Neuronal stem cell (in vitro differentiated cells): ENCODE measurements around the gene CELA2A.

Source experiments
- DNase-seq: peaks from one replicate; pipeline ENCODE4 v3.0.0-alpha.2; 2013; ENCODE audit warnings: low spot score
- H2AFZ ChIP-seq: one replicate; pipeline ENCODE4 v1.6.1; 2013; ENCODE audit warnings: mild to moderate bottlenecking, low read length, inconsistent platforms
- H2AK5ac ChIP-seq: 2 replicates; pipeline ENCODE4 v1.6.1; 2013; ENCODE audit warnings: low read depth, mild to moderate bottlenecking, inconsistent platforms, low read length, moderate library complexity, mixed read lengths
- H2BK120ac ChIP-seq: 2 replicates; pipeline ENCODE4 v1.6.1; 2013; ENCODE audit warnings: low read depth, mild to moderate bottlenecking, inconsistent platforms, low read length, moderate library complexity, mixed read lengths
- H2BK12ac ChIP-seq: one replicate; pipeline ENCODE4 v1.6.1; 2013; ENCODE audit warnings: low read length, inconsistent platforms
- H2BK15ac ChIP-seq: 2 replicates; pipeline ENCODE4 v1.6.1; 2013; ENCODE audit warnings: mild to moderate bottlenecking, low read length, inconsistent platforms, mixed read lengths
- H2BK5ac ChIP-seq: one replicate; pipeline ENCODE4 v1.6.1; 2013; ENCODE audit warnings: inconsistent platforms, mild to moderate bottlenecking, low read length, moderate library complexity
- H3K14ac ChIP-seq: one replicate; pipeline ENCODE4 v1.6.1; 2013; ENCODE audit warnings: low read length, inconsistent platforms
- H3K18ac ChIP-seq: 2 replicates; pipeline ENCODE4 v1.6.1; 2013; ENCODE audit warnings: low read length, inconsistent platforms
- H3K23ac ChIP-seq: 2 replicates; pipeline ENCODE4 v1.6.1; 2013; ENCODE audit warnings: low read depth, mild to moderate bottlenecking, mixed read lengths, low read length, inconsistent platforms; ENCODE audit not compliant: poor library complexity
- H3K27ac ChIP-seq: replicated peaks from 3 replicates; pipeline ENCODE4 v1.5.1; 2013; ENCODE audit warnings: low read length, inconsistent platforms
- H3K27me3 ChIP-seq, 3 experiments: 2 replicates each; pipeline ENCODE4 v1.6.1; 2013; ENCODE audit warnings: low read length in 3 of 3, mild to moderate bottlenecking in 2 of 3, inconsistent platforms in 1 of 3, low read depth in 1 of 3, mixed read lengths in 1 of 3, moderate library complexity in 1 of 3; ENCODE audit not compliant: control insufficient read depth in 3 of 3, insufficient read depth in 3 of 3
- H3K36me3 ChIP-seq, 2 donors: replicated peaks in 1 of 2; 2 replicates each; pipeline ENCODE4 v1.6.1; 2013; ENCODE audit warnings: low read length in 2 of 2; ENCODE audit not compliant: control insufficient read depth in 2 of 2, insufficient read depth in 2 of 2
- H3K4ac ChIP-seq: 2 replicates; pipeline ENCODE4 v1.6.1; 2013; ENCODE audit warnings: inconsistent platforms, mild to moderate bottlenecking, low read length, moderate library complexity
- H3K4me1 ChIP-seq, 2 donors: 1 replicate in 1 of 2; 2 replicates in 1 of 2; pipeline ENCODE4 v1.6.1; 2013; ENCODE audit warnings: low read length in 2 of 2, low read depth in 1 of 2; ENCODE audit not compliant: control insufficient read depth in 2 of 2, insufficient read depth in 1 of 2
- H3K4me2 ChIP-seq: one replicate; pipeline ENCODE4 v1.6.1; 2013; ENCODE audit warnings: mild to moderate bottlenecking, low read length, inconsistent platforms; ENCODE audit not compliant: insufficient read depth, poor library complexity, severe bottlenecking
- H3K4me3 ChIP-seq, 2 donors: 2 replicates each; pipeline ENCODE4 v1.5.1; 2013; ENCODE audit warnings: low read length in 2 of 2, mild to moderate bottlenecking in 2 of 2, inconsistent platforms in 1 of 2, moderate library complexity in 1 of 2
- H3K79me1 ChIP-seq: one replicate; pipeline ENCODE4 v1.6.1; 2013; ENCODE audit warnings: low read depth, mild to moderate bottlenecking, inconsistent platforms, low read length, moderate library complexity
- H3K9ac ChIP-seq: one replicate; pipeline ENCODE4 v1.6.1; 2013; ENCODE audit warnings: mild to moderate bottlenecking, low read depth, low read length, inconsistent platforms; ENCODE audit not compliant: poor library complexity
- H3K9me3 ChIP-seq, 2 donors: replicated peaks in 1 of 2; 2 replicates each; pipeline versions ENCODE3 to v1.6.1; 2013; ENCODE audit warnings: low read length in 2 of 2, mild to moderate bottlenecking in 2 of 2, inconsistent platforms in 1 of 2, low read depth in 1 of 2, mixed read lengths in 1 of 2, moderate library complexity in 1 of 2; ENCODE audit not compliant: control insufficient read depth in 2 of 2, insufficient read depth in 1 of 2
- H4K8ac ChIP-seq: one replicate; pipeline ENCODE4 v1.6.1; 2013; ENCODE audit warnings: low read depth, mild to moderate bottlenecking, inconsistent platforms, low read length, moderate library complexity
- H4K91ac ChIP-seq: one replicate; pipeline ENCODE4 v1.6.1; 2013; ENCODE audit warnings: low read length, low read depth, mild to moderate bottlenecking, inconsistent platforms; ENCODE audit not compliant: poor library complexity
- WGBS, 2 donors: extraction: QIAGEN DNeasy Blood & Tissue Kit; methylation state at CpG; one replicate each; pipeline ENCODE4 v1.1.7; 2013; ENCODE audit warnings: missing lambda C conversion rate in 2 of 2, mixed read lengths in 1 of 2; ENCODE audit not compliant: insufficient read length in 2 of 2, insufficient replicate concordance in 1 of 2; ENCODE audit errors: extremely low coverage in 2 of 2; 5-methylcytosine and 5-hydroxymethylcytosine counted together

Gene CELA2A

GRCh38 chr1:15501208-15502032 is 44.9 kb downstream of the CELA2A start:
- Histone ChIP-seq H2BK5ac (no peak overlapping the region), H4K8ac (no peak overlapping the region), H3K23ac (peak overlapping the region; percentile 27), H3K79me1 (no peaks in the 10 kb centered on the region), H3K4me3 (no peak overlapping the region), H3K9ac (no peak overlapping the region), H2AK5ac (no peak overlapping the region), H3K9me3 (peaks cover 0 to 4% of the 10 kb centered on the region in 2 donors), H3K4ac (no peak overlapping the region), H2BK12ac (no peak overlapping the region), H2BK15ac (no peak overlapping the region), H3K4me2 (no peak overlapping the region), H3K36me3 (peaks cover 4% of the 10 kb centered on the region in 2 donors), H3K27me3 (no peaks in the 10 kb centered on the region), H2AFZ (no peak overlapping the region), H3K18ac (no peak overlapping the region), H3K4me1 (peaks cover 3 to 4% of the 10 kb centered on the region in 2 donors), H3K14ac (no peak overlapping the region), H3K27ac (no peak overlapping the region), H4K91ac (no peak overlapping the region), H2BK120ac (no peak overlapping the region)
- no CpG with 5 or more reads among the region's 17 CpGs for WGBS, 2 donors
- peak; percentile 48 for DNase-seq

GRCh38 chr1:15504436-15504835 is 47.9 kb downstream of the CELA2A start:
- Histone ChIP-seq H3K4me3 (no peak overlapping the region), H2BK15ac (no peak overlapping the region), H3K14ac (no peak overlapping the region), H2AK5ac (no peak overlapping the region), H2BK5ac (no peak overlapping the region), H3K4me2 (no peak overlapping the region), H3K4ac (no peak overlapping the region), H3K9me3 (no peaks in the 10 kb centered on the region), H3K18ac (no peak overlapping the region), H4K8ac (no peak overlapping the region), H3K27me3 (no peaks in the 10 kb centered on the region), H3K4me1 (peaks cover 3 to 4% of the 10 kb centered on the region in 2 donors), H4K91ac (no peak overlapping the region), H2BK120ac (no peak overlapping the region), H3K27ac (no peak overlapping the region), H3K9ac (no peak overlapping the region), H2BK12ac (no peak overlapping the region), H3K36me3 (peaks cover 4 to 6% of the 10 kb centered on the region in 2 donors), H3K79me1 (no peaks in the 10 kb centered on the region), H2AFZ (no peak overlapping the region), H3K23ac (no peak overlapping the region)
- DNase-seq: no peak
- WGBS, 2 donors: no CpG with 5 or more reads among the region's 4 CpGs

GRCh38 chr1:15506831-15507230 is 50.3 kb downstream of the CELA2A start:
- no peak overlapping the region for H3K14ac ChIP-seq
- H3K23ac ChIP-seq: no peak overlapping the region
- no peak overlapping the region for H2BK5ac ChIP-seq
- no peak overlapping the region for H3K27ac ChIP-seq
- H2BK15ac ChIP-seq: no peak overlapping the region
- no peak overlapping the region for H4K8ac ChIP-seq
- H3K9ac ChIP-seq: no peak overlapping the region
- H3K27me3 ChIP-seq: no peaks in the 10 kb centered on the region
- no peaks in the 10 kb centered on the region for H3K9me3 ChIP-seq
- peaks cover 1% of the 10 kb centered on the region for H3K79me1 ChIP-seq
- peaks cover 2 to 3% of the 10 kb centered on the region in 2 donors for H3K36me3 ChIP-seq
- H3K4me3 ChIP-seq: no peak overlapping the region
- no peak overlapping the region for H3K4me2 ChIP-seq
- no peak overlapping the region for H3K18ac ChIP-seq
- no CpG with 5 or more reads among the region's 17 CpGs for WGBS, 2 donors
- H3K4ac ChIP-seq: no peak overlapping the region
- H2AK5ac ChIP-seq: no peak overlapping the region
- H2BK12ac ChIP-seq: no peak overlapping the region
- peaks cover 0 to 4% of the 10 kb centered on the region in 2 donors for H3K4me1 ChIP-seq
- H4K91ac ChIP-seq: no peak overlapping the region
- no peak overlapping the region for H2BK120ac ChIP-seq
- H2AFZ ChIP-seq: no peak overlapping the region
- no peak for DNase-seq

- Histone ChIP-seq H3K23ac (no peak overlapping the region), H2BK12ac (no peak overlapping the region), H3K18ac (peak overlapping the region; percentile 3), H3K4me3 (no peak overlapping the region), H3K9me3 (no peaks in the 10 kb centered on the region), H3K14ac (no peak overlapping the region), H3K4me1 (peaks cover 0 to 4% of the 10 kb centered on the region in 2 donors), H2AFZ (no peak overlapping the region), H3K9ac (no peak overlapping the region), H4K8ac (no peak overlapping the region), H3K27ac (no peak overlapping the region), H3K4ac (no peak overlapping the region), H2BK120ac (no peak overlapping the region), H2AK5ac (no peak overlapping the region), H4K91ac (no peak overlapping the region), H3K79me1 (peaks cover 2% of the 10 kb centered on the region), H3K4me2 (no peak overlapping the region), H3K27me3 (no peaks in the 10 kb centered on the region), H2BK15ac (no peak overlapping the region), H3K36me3 (peaks cover 2 to 8% of the 10 kb centered on the region in 2 donors), H2BK5ac (no peak overlapping the region)
- DNase-seq: no peak
- WGBS, 2 donors: no CpG with 5 or more reads among the region's 5 CpGs
These were observed 50.7 kb downstream of the CELA2A start for GRCh38 chr1:15507278-15507677.
